B cell (primary cell): ENCODE data around the gene TOP3B.

Source experiments
- CTCF ChIP-seq: fragments of 200-600 bp; IDR thresholded peaks from one replicate; pipeline ENCODE4 v1.8.0; 2022; ENCODE audit warnings: antibody characterized with exemption, mild to moderate bottlenecking
- EZH2 ChIP-seq: IDR thresholded peaks from 2 replicates; pipeline ENCODE4 v1.6.1; 2012; ENCODE audit warnings: borderline replicate concordance, low read depth, mild to moderate bottlenecking, moderate library complexity, low read length; ENCODE audit not compliant: insufficient read depth, poor library complexity, severe bottlenecking

DNA sequence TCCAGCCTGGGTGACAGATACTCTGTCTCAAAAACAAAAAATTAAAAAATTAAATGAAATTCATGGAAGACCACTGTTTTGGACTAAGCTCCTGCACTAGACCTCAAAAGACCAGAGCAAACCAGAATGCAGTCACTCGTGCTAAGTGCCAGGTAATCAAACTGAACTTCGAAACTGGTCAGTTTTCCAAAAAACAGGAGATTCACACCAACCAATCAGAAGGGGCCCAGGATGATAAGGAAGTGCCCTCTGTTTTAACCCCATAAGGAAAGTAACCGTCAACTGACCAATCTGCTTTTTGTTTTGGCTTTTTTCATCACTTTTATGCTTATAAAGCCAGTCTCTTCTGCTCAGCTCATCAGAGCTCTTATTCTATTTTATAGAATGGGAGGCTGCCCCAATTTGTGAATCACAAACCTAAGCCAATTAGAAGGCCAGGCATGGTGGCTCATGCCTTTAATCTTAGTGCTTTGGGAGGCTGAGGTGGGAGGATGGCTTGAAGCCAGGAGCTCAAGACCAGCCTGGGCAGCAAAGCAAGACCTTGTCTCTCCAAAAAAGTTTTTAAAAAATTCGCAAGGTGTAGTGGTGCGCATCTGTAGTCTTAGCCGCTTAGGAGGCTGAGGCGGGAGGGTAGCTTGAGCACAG lies 10.1 kb upstream of the TOP3B start:
- TF ChIP-seq CTCF (no peak), EZH2 (no peak)
